K562 (cell line): ENCODE data around the gene ZNF410. TPM values are rescaled to one million over a fixed set of nuclear protein-coding genes. Genes with fewer than 3 reads are reported as not detected.

ENCODE experiments used
- ATAC-seq: fragments of 200-7000 bp; cut with Tn5 transposase; 3 replicates; pipeline ENCODE4 v1.9.1; 2020; ENCODE audit warnings: moderate library complexity
- BruUV-seq: library from RNA; stranded (reverse); fragments of 400-500 nt; replicated peaks from 2 replicates; lab custom pipeline; 2021; lab: Mats Ljungman, UMichigan
- CTCF ChIA-PET: fragments of 300-600 bp; formaldehyde crosslinking; extraction: SDS; loops from one replicate; lab custom pipeline; 2021; ENCODE audit warnings: low intra/inter-chr PET ratio; lab: Yijun Ruan, JAX
- POLR2A ChIA-PET: fragments of 300-600, 350-650 bp; sonication (Branson Sonifier 250); formaldehyde crosslinking; extraction: SDS; loops from one replicate; lab custom pipeline; 2021; ENCODE audit warnings: antibody characterized with exemption, inconsistent platforms; lab: Yijun Ruan, JAX
- DNase-seq, 4 experiments: peaks; one replicate each; pipeline versions ENCODE4 v3.0.0 to v3.0.0-alpha.2; 2011 to 2018; ENCODE audit warnings: low spot score in 3 of 4, mixed read lengths in 3 of 4; ENCODE audit errors: extremely low read depth in 1 of 4
- FAIRE-seq: peaks from 2 replicates; lab custom pipeline; 2011; peaks lifted over from hg19 to GRCh38; lab: Jason Lieb, UNC
- H2AFZ ChIP-seq: 2 replicates; pipeline ENCODE4 v1.6.0; 2011; ENCODE audit warnings: low read depth, low read length, control low read depth, inconsistent platforms
- H3K27ac ChIP-seq: fragments of 200-600 bp; 3 replicates; pipeline ENCODE4 v1.8.0; 2011; ENCODE audit warnings: low read depth, mild to moderate bottlenecking, control low read depth, inconsistent platforms, low read length, moderate library complexity, mixed read lengths; ENCODE audit errors: extremely low read depth
- H3K27me3 ChIP-seq, 2 experiments: fragments of 300-600 bp in 1 of 2; 2 replicates in 1 of 2; 3 replicates in 1 of 2; pipeline versions ENCODE4 v1.6.0 to v1.8.0; 2011; ENCODE audit warnings: inconsistent platforms in 2 of 2, low read length in 2 of 2, mild to moderate bottlenecking in 1 of 2, mixed read lengths in 1 of 2, moderate library complexity in 1 of 2; ENCODE audit not compliant: control insufficient read depth in 2 of 2, insufficient read depth in 2 of 2
- H3K36me3 ChIP-seq: fragments of 300-600 bp; 3 replicates; pipeline ENCODE4 v1.8.0; 2011; ENCODE audit warnings: mild to moderate bottlenecking, low read length, inconsistent platforms; ENCODE audit not compliant: control insufficient read depth, insufficient read depth
- H3K4me1 ChIP-seq, 2 experiments: fragments of 200-600 bp in 1 of 2; replicated peaks in 1 of 2; 2 replicates in 1 of 2; 3 replicates in 1 of 2; pipeline versions ENCODE4 v1.5.1 to v1.8.0; 2011; ENCODE audit warnings: inconsistent platforms in 2 of 2, low read length in 2 of 2, mild to moderate bottlenecking in 1 of 2, mixed read lengths in 1 of 2, moderate library complexity in 1 of 2; ENCODE audit not compliant: control insufficient read depth in 2 of 2, insufficient read depth in 2 of 2
- H3K4me2 ChIP-seq: 2 replicates; pipeline ENCODE4 v1.6.1; 2011; ENCODE audit warnings: low read length, control low read depth, inconsistent platforms, mixed read lengths; ENCODE audit not compliant: insufficient read depth
- H3K4me3 ChIP-seq: fragments of 200-600 bp; sonication (generic), shearing (Covaris generic); 2 replicates; pipeline ENCODE4 v1.5.1; 2016; ENCODE audit warnings: control low read depth, inconsistent platforms
- H3K79me2 ChIP-seq: fragments of 200-600 bp; 3 replicates; pipeline ENCODE4 v1.8.0; 2011; ENCODE audit warnings: low read length, inconsistent platforms; ENCODE audit not compliant: control insufficient read depth, insufficient read depth
- H3K9ac ChIP-seq, 2 experiments: 2 replicates each; pipeline versions ENCODE4 v1.6.0 to v1.6.1; 2011; ENCODE audit warnings: low read depth in 2 of 2, low read length in 2 of 2, control low read depth in 1 of 2, inconsistent platforms in 1 of 2, mild to moderate bottlenecking in 1 of 2, mixed read lengths in 1 of 2; ENCODE audit not compliant: insufficient read depth in 1 of 2
- H3K9me1 ChIP-seq: one replicate; pipeline ENCODE4 v1.6.0; 2011; ENCODE audit warnings: inconsistent platforms, mild to moderate bottlenecking, low read length, moderate library complexity; ENCODE audit not compliant: control insufficient read depth, insufficient read depth
- H3K9me3 ChIP-seq: replicated peaks from 2 replicates; pipeline ENCODE4 v1.5.1; 2011; ENCODE audit warnings: low read depth, low read length, inconsistent platforms; ENCODE audit not compliant: control insufficient read depth, insufficient read depth
- H4K20me1 ChIP-seq: replicated peaks from 2 replicates; pipeline ENCODE4 v1.6.1; 2011; ENCODE audit warnings: low read length, inconsistent platforms, mixed read lengths; ENCODE audit not compliant: control insufficient read depth, insufficient read depth
- ELF2 ChIP-seq: fragments of 250-450 bp; sonication (Bioruptor Pico); IDR thresholded peaks from 2 replicates; pipeline ENCODE4 v1.5.0; 2021; ENCODE audit warnings: mild to moderate bottlenecking
- FOXM1 ChIP-seq, 2 experiments: fragments of 450-650 bp in 1 of 2; sonication (generic) in 1 of 2; formaldehyde crosslinking in 1 of 2; IDR thresholded peaks; 2 replicates each; pipeline versions ENCODE4 v1.6.1 to v1.9.0; 2017 to 2022; ENCODE audit warnings: low read depth in 2 of 2, mild to moderate bottlenecking in 2 of 2, missing genetic modification reagents in 1 of 2, moderate library complexity in 1 of 2
- GTF2F1 ChIP-seq: IDR thresholded peaks from 2 replicates; pipeline ENCODE4 v1.6.1; 2011; ENCODE audit warnings: low read depth, low read length, improper control_type of control experiment
- HDAC1 ChIP-seq, 2 experiments: fragments of 450-650 bp; IDR thresholded peaks; 2 replicates each; pipeline ENCODE4 v1.6.1; 2016 to 2017; ENCODE audit warnings: inconsistent platforms in 1 of 2, mild to moderate bottlenecking in 1 of 2, moderate library complexity in 1 of 2
- MTA1 ChIP-seq: fragments of 450-650 bp; IDR thresholded peaks from 2 replicates; pipeline ENCODE4 v1.6.1; 2017; ENCODE audit warnings: borderline replicate concordance
- MYBL2 ChIP-seq, 2 experiments: fragments of 450-650 bp in 1 of 2; sonication (generic) in 1 of 2; formaldehyde crosslinking in 1 of 2; IDR thresholded peaks; 2 replicates each; pipeline versions ENCODE4 v1.6.1 to v1.8.1; 2017 to 2022; ENCODE audit warnings: borderline replicate concordance in 1 of 2, inconsistent platforms in 1 of 2, low read depth in 1 of 2, mild to moderate bottlenecking in 1 of 2, missing genetic modification reagents in 1 of 2, moderate library complexity in 1 of 2
- PML ChIP-seq: IDR thresholded peaks from 2 replicates; pipeline ENCODE4 v1.6.1; 2012; ENCODE audit warnings: low read length, inconsistent platforms
- RBM34 ChIP-seq: fragments of 200-400 bp; formaldehyde crosslinking; IDR thresholded peaks from 2 replicates; pipeline ENCODE4 v1.6.1; 2018; ENCODE audit warnings: low read length, borderline replicate concordance; ENCODE audit not compliant: insufficient read depth
- RERE ChIP-seq: sonication (generic); formaldehyde crosslinking; IDR thresholded peaks from 2 replicates; pipeline ENCODE4 v1.8.0; 2023; ENCODE audit warnings: missing genetic modification reagents, mild to moderate bottlenecking, borderline replicate concordance
- SNRNP70 ChIP-seq: fragments of 200-400 bp; formaldehyde crosslinking; optimal IDR thresholded peaks from 2 replicates; pipeline ENCODE3; 2017; ENCODE audit warnings: low read depth, low read length
- SRF ChIP-seq, 2 experiments: fragments of 250-450, 450-650 bp in 1 of 2; sonication (Bioruptor Pico) in 1 of 2; sonication (generic) in 1 of 2; formaldehyde crosslinking; IDR thresholded peaks; 2 replicates each; pipeline versions ENCODE4 v1.5.0 to v1.5.1; 2020 to 2022; ENCODE audit warnings: mild to moderate bottlenecking in 1 of 2, missing genetic modification reagents in 1 of 2
- ZNF12 ChIP-seq: sonication (generic); formaldehyde crosslinking; IDR thresholded peaks from 2 replicates; pipeline ENCODE4 v1.4.0; 2020; ENCODE audit warnings: mild to moderate bottlenecking, missing genetic modification reagents
- ZNF184 ChIP-seq: sonication (generic); formaldehyde crosslinking; IDR thresholded peaks from 2 replicates; pipeline ENCODE4 v1.5.0; 2020; ENCODE audit warnings: missing genetic modification reagents
- WGBS: fragments of 100-300 bp; shearing (Covaris generic); methylation state at CpG from one replicate; pipeline ENCODE4 v1.1.6; 2016; ENCODE audit warnings: low coverage, mixed read lengths; ENCODE audit not compliant: insufficient coverage; ENCODE audit errors: missing lambda C conversion rate; 5-methylcytosine and 5-hydroxymethylcytosine counted together
- in situ Hi-C: fragments of 300-500 bp; cut with MboI; formaldehyde crosslinking; loops from 4 replicates; pipeline ENCODE4 v1.15.0; 2018; ENCODE audit warnings: inconsistent platforms, mixed read lengths
- intact Hi-C: fragments of 100-400 bp; cut with micrococcal nuclease; formaldehyde crosslinking; loops from 2 replicates; pipeline ENCODE4 v1.14.2; 2022
- polyA plus RNA-seq, 8 experiments: library from polyadenylated mRNA; depleted of rRNA in 4 of 8; stranded (reverse) in 5 of 8; unstranded in 3 of 8; fragments of >200 nt; fragmentation: Nextera tagmentation in 2 of 8; fragmentation: Illumina TruSeq in 1 of 8; extraction: Ambion mirVana in 2 of 8; extraction: Trizol in 1 of 8; gene quantifications; 2 replicates each; pipeline versions ENCODE4 v1.2.1 to v1.2.3, GENCODE V29; 2011 to 2014; ENCODE audit warnings: inconsistent platforms in 1 of 8, missing spikeins in 1 of 8
- total RNA-seq, 7 experiments: library from RNA; depleted of rRNA in 6 of 7; stranded (reverse); fragments of >200 nt in 6 of 7; fragmentation: Illumina TruSeq in 2 of 7; extraction: Trizol in 2 of 7; gene quantifications; 2 replicates each; pipeline versions ENCODE4 v1.2.1 to v1.2.3, GENCODE V29; 2011 to 2021; ENCODE audit warnings: low replicate concordance in 1 of 7
- TF ChIP-seq, protein P1 (sequence below): sonication (generic); formaldehyde crosslinking; IDR thresholded peaks from 2 replicates; pipeline ENCODE4 v1.8.0; 2022; ENCODE audit warnings: mild to moderate bottlenecking, missing genetic modification reagents

The ZNF410 gene
- total and polyA plus RNA-seq, 9 of the 15 experiments (the other 6 are each of a cell fraction or from before 2014, with no cell fraction given), result 20.5 to 64.8 (median 38.7) TPM

- no peak for TF ChIP-seq SRF (CRISPR knock-in tag; IDR thresholded peaks at IDR 0.05)
- no peak for TF ChIP-seq MTA1
- TF ChIP-seq, protein P1, sequence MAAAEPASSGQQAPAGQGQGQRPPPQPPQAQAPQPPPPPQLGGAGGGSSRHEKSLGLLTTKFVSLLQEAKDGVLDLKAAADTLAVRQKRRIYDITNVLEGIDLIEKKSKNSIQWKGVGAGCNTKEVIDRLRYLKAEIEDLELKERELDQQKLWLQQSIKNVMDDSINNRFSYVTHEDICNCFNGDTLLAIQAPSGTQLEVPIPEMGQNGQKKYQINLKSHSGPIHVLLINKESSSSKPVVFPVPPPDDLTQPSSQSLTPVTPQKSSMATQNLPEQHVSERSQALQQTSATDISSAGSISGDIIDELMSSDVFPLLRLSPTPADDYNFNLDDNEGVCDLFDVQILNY, result no peak
- TF ChIP-seq ZNF184, result no peak
- TF ChIP-seq ZNF12 (CRISPR knock-in tag), result no peak
Measured at GRCh38 chr14:73913256-73913655, 26.6 kb downstream of the ZNF410 start (continued).

DNA sequence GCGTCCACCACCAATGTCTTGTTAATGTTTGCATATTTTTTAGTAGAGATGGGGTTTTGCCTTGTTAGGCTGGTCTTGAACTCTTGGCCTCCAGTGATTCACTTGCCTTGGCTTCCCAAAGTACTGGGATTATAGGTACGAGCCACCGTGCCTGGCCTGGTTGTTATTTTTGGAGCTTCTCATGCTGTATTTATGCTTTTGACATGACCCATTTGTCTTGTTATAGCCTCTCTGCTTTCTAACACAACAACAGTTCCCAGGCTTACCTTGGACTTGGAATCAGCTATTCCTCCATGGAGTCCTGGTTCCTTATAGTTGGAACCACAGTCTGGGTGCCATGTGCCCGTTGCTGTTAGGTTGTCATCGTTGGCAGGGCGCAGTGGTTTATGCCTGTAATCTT lies 29.7 kb downstream of the ZNF410 start:
- FAIRE-seq, result no peak
- Histone ChIP-seq H3K4me2 (no peak overlapping the region), H3K9me3 (no peaks in the 10 kb centered on the region), H3K27ac (no peak overlapping the region), H3K79me2 (no peaks in the 10 kb centered on the region), H3K36me3 (peaks cover 56% of the 10 kb centered on the region; the same call in 2 of the 3 replicates), H4K20me1 (no peaks in the 10 kb centered on the region), H3K27me3 (no peaks in the 10 kb centered on the region), H3K4me3 (no peak overlapping the region), H2AFZ (no peak overlapping the region), H3K9ac (no peak overlapping the region), H3K4me1 (no peaks in the 10 kb centered on the region; a peak in 1 of 5 replicates), H3K9me1 (no peaks in the 10 kb centered on the region)
- intact Hi-C loops, result no loop called here
- 94% methylated on average over 6 of the region's 6 CpGs for WGBS
- no TSS peak for BruUV-seq
- DNase-seq, result no peak
- ChIA-PET POLR2A (interaction anchor here (0.9 kb wide), 2 partner anchors 26 to 75 kb away, joined by 3 read pairs; no protein-coding TSS in a partner anchor), CTCF (no interaction called here)
- no peak for ATAC-seq
- in situ Hi-C loops, result no loop called here
- TF ChIP-seq MYBL2 (IDR thresholded peaks at IDR 0.05; ENCODE audit: low read depth) (no peak), MYBL2 (CRISPR knock-in tag; IDR thresholded peaks at IDR 0.05; ENCODE audit: borderline replicate concordance) (no peak), GTF2F1 (no peak), SNRNP70 (no peak), ELF2 (CRISPR knock-in tag) (no peak), PML (no peak), FOXM1 (IDR thresholded peaks at IDR 0.05; ENCODE audit: low read depth) (no peak), FOXM1 (CRISPR knock-in tag; IDR thresholded peaks at IDR 0.05; ENCODE audit: low read depth) (no peak), RBM34 (no peak), HDAC1 (IDR thresholded peaks at IDR 0.05) (no peak), RERE (CRISPR knock-in tag) (no peak)
